ENCODE measurements around the gene RNF157.
"Not testable (repeated sequence)": the region's sequence is repeated elsewhere in the genome, so short reads cannot be mapped to it uniquely, and the experiment has no call there.

RNF157 gene

DNA sequence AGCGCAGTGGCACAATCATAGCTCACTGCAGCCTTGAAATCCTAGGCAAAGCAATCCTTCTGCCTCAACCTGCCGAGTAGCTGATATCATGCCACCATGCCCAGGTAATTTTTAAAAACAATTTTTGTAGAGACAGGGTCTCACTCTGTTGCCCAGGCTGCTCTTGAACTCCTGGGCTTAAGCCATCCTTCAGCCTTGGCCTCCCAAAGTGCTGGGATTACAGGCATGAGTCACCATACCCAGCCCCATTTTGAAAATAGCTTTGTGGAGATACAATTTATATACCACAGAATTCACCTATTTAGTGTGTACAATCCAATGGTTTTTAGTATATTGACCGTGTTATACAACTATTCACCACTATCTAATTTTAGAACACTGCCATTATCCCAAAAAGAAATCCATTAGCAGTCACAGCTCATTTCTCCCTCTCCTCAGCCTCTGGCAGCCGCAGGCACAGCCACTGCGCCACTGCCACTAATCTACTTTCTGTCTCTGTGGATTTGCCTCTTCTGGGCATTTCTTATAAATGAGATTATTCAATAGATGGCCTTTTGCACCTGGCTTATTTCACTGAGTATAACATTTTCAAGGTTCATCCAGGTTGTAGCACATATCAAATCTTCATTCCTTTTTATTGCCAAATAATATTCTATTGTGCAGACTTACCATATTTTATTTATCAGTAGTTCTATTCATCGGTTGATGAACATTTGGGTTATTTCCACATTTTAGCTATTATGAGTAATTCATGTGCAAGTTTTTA is 6.5 kb downstream of the RNF157 start:
- DNase-seq (ENCODE audit: low read depth), result no peak
- TF ChIP-seq, protein P1, sequence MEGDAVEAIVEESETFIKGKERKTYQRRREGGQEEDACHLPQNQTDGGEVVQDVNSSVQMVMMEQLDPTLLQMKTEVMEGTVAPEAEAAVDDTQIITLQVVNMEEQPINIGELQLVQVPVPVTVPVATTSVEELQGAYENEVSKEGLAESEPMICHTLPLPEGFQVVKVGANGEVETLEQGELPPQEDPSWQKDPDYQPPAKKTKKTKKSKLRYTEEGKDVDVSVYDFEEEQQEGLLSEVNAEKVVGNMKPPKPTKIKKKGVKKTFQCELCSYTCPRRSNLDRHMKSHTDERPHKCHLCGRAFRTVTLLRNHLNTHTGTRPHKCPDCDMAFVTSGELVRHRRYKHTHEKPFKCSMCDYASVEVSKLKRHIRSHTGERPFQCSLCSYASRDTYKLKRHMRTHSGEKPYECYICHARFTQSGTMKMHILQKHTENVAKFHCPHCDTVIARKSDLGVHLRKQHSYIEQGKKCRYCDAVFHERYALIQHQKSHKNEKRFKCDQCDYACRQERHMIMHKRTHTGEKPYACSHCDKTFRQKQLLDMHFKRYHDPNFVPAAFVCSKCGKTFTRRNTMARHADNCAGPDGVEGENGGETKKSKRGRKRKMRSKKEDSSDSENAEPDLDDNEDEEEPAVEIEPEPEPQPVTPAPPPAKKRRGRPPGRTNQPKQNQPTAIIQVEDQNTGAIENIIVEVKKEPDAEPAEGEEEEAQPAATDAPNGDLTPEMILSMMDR (conservative IDR thresholded peaks at IDR 0.05; ENCODE audit: low read depth, low read length), result no peak
- H3K4me3 ChIP-seq (ENCODE audit: low read length), result no peak overlapping the region

DNA sequence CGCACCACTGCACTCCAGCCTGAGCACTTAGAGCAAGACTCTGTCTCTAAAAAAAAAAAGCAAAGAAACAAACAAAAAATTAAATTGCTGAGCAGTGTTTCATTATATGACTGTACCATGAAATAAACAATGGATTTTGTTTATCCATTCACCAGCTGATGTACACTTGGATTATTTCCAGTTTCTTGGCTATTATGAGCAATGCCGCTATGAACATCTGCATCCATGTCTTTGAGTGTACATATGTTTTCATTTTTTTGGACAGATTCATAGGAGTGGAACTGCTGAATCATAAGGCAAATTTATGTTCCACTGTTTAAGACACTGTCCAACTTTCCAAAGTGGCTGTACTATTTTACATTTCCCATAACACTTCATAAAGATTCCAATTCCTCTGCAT is 8.0 kb downstream of the RNF157 start:
- H3K4me3 ChIP-seq (ENCODE audit: low read length), result no peak overlapping the region
- TF ChIP-seq, protein P1 (conservative IDR thresholded peaks at IDR 0.05; ENCODE audit: low read depth, low read length), result no peak
- no peak for DNase-seq (ENCODE audit: low read depth)

DNA sequence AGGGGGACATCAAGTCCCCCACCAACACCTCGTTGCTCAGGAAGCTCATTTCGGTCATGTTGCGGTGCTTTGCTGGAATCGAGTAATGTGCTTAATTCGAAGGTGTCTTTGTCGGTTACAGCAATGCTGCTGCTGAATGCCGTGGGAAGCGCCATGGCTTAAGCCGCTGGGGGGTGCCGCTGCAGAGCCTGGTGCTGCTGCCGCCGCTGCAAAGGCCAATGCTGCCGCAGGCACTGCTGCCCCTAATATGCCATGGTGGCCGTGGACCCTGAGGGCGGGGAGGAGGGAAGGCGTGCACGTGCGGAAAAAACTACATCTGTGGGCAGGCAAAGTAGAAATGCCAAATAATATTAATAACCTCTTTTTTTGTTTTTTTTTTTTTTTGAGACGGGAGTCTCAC is 13.5 kb downstream of the RNF157 start:
- not testable (repeated sequence) for DNase-seq (ENCODE audit: low read depth)

GRCh38 chr17:76225373-76226086 is 14.8 kb downstream of the RNF157 start:
- H3K4me3 ChIP-seq (ENCODE audit: low read length), result not testable (repeated sequence)

More for the DNA sequence above, 13.5 kb downstream of the RNF157 start:
- not testable (repeated sequence) for H3K4me3 ChIP-seq (ENCODE audit: low read length)

DNA sequence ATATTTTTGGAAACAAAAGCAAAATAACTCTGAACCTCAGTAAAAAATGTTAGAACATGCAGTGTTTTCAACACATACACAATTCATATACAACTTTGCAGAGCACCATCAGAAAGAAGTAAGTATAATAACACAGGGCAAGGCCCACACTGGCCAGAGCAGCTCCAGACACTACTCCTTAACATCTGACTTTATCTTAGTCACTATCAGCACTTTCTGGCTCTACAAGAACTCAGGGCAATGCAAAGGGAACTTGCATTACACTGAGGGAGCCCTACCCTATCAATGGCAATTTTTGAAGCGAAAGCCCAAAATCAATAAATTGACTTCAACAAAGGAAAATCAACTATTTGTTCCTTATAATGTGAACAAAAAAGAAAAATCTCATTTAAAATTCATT is 16.5 kb downstream of the RNF157 start:
- DNase-seq (ENCODE audit: low read depth), result no peak
- TF ChIP-seq, protein P1 (conservative IDR thresholded peaks at IDR 0.05; ENCODE audit: low read depth, low read length), result no peak
- H3K4me3 ChIP-seq (ENCODE audit: low read length), result no peak overlapping the region

More at GRCh38 chr17:76225373-76226086, 14.8 kb downstream of the RNF157 start:
- not testable (repeated sequence) for DNase-seq (ENCODE audit: low read depth)

GRCh38 chr17:76219670-76220383 is 20.5 kb downstream of the RNF157 start:
- H3K4me3 ChIP-seq (ENCODE audit: low read length), result no peak overlapping the region
- TF ChIP-seq, protein P1 (conservative IDR thresholded peaks at IDR 0.05; ENCODE audit: low read depth, low read length), result no peak
- no peak for DNase-seq (ENCODE audit: low read depth)

- no peak for DNase-seq (ENCODE audit: low read depth)
- H3K4me3 ChIP-seq (ENCODE audit: low read length), result no peak overlapping the region
- TF ChIP-seq, protein P1 (conservative IDR thresholded peaks at IDR 0.05; ENCODE audit: low read depth, low read length), result no peak
Observed at GRCh38 chr17:76217081-76217480, 23.2 kb downstream of the RNF157 start.
